ENCODE results near the gene CLCN5.

CLCN5 gene

DNA sequence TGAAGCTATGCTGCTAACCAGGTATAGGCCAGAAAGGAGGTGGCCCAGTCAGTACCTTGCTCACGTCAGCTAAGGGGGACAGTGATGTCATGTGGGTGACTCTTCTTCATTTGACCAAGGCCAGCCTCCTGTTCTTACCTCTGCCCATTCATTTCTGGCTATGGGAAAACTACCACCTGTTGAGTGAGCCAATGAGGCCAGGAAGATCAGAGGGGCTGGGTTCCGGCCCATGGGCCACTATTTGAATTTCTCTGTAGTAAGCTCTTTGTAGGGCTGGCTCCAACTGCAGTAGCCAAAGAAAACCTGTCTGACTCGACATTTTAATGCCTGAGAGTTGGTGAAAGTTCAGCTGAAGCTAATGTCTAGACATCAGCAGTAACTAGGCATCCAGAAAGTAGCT, 175.8 kb downstream of the CLCN5 start:
- DNase-seq, result no peak

DNA sequence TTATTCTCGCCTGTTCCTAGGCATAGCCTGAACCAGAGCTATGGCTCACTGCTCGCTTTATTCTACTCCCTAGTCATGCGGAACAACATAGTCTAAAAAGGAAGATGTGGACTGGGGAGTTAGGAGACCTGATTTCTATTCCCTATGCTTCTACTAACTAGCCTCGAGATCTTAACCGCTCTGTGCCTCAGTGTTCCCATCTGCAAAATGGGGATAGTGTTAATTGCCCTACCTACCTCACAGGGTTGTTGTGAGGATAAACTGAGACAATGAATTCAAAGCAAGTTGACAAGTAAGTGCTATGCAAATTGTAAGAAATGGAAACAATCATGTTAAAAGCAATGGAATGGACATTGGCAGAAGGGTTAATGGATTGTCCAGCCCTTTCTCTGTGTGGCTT, 176.4 kb downstream of the CLCN5 start:
- no peak for DNase-seq

DNA sequence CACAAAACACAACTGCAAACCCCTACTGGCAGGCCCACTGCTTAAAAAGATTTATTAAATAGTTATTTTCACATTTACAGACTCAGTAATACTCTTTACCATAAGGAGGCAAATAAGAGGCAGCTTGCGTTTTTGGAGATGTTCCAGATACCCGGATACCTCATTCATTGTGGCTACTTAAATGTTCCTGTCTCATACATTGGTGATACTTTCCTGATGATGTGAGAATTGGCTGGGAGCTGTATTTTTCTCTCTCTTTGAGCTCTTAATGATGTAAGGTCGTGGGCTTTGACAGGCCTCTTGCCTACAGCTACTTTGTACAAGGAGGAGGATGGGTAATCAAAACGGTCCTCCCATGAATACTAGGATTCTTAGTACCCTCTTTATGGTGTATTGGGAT, 176.9 kb downstream of the CLCN5 start:
- no peak for DNase-seq

DNA sequence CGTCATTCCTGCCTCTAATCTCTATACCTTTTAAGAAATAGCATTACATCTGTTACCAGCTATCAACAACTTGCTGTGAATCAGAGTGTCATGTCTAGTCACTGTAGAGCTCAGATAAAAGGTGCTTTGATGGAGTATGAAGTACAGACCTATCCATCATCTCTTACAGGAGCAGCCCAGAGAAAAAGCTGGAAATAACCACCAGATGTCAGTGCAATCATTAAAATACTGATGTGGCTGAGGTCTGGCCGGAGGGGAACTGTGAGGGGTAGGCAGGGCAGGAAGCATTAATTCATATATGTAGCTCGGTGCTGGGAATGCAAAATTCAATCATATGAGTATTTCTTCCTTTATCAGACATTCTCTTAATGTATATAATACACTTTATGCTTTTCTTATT, 177.8 kb downstream of the CLCN5 start:
- no peak for DNase-seq

DNA sequence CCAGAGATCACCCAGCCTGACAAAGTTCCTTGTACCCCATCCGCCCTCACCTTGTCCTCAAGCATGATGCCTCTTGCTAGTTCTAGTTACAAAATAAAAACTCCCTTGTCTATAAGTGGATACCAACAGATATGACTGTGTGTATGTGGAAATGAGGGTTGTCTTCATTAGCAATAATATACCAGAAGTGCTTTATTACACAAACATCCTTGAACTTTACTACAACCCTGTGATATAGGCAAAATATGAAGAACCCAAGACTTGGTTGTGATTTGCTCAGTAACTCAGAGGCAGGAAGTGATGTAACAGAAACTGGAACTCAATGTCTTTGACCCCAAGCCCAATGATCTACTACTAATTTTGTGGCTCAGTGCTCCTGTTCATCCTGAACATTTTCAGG, 180.8 kb downstream of the CLCN5 start:
- no peak for DNase-seq

DNA sequence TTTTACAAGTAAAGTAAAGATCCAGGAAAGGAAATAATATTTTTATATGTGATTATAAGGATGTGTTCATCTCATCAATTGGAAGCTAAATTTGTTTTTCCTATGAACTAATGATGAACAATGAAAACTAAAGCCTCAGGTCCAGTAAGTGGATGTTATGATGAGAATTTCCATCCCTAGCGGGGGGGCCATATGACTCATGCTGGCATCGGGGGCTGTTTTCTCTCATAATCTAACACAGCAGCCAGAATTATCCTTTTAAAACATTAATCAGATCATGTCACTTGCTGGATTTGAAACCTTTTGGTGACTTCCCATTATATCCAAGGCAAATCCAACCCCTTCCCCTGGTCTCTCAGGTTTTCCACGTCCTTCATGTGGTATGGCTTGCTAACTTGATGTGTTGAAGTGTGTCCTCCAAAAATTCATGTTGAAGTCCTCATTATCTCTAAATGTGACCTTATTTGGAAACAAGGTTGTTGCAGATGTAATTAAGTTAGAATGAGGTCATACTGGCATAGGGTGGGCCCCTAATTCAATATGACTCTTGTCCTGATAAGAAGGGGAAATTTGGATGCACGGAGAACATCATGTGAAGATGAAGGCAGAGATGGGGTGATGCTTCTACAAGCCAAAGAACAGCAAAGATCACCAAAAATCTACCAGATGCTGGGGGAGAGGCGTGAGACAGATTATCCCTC, 181.6 kb downstream of the CLCN5 start:
- DNase-seq, result no peak

DNA sequence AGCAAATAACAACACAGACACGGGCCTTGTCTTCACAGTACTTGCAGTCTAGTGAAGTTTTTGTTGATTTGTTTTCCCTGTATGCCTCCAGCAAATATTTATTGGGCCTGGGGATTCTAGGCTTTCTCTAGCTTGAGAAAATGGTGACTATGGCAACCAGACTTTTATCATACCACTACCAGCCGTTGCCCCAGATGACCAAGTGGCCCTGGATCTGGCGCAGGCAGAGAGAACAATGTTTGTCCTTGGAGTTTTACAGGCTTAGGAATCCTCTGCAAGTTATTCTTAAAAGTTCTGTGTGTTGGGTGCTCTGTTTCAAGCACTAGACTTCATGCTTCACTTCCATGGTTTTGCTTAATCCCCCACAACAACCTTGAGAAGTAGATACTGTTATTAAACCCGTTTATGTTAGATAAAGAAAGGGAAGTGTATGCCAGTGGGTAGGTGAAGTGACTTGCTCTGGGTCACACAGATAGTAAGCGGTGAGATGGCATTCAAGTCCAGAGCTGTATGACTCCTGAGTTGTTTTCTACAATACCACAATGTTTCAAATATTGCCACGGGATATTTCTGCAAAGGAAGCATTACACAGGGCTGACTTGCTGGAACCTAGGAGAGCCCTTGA, 183.8 kb downstream of the CLCN5 start:
- DNase-seq, result no peak

DNA sequence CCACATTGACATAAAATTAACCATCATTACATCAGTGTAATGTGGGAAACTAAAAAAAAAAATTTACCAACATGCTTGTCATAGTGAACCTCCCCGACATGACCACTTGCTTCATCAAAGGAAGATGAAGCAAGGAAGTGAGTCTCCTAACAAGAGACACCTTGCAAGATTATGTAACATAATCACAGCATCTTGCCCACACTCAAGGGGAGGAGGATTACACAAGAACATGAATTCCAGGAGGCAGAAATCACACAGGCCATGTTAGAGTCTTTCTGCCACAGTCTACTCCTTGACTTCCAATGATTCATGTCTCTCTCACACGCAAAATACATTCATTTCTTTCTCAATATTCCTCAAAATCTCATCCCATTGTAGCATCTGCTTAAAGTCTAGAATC, 185.1 kb downstream of the CLCN5 start:
- DNase-seq, result no peak

DNA sequence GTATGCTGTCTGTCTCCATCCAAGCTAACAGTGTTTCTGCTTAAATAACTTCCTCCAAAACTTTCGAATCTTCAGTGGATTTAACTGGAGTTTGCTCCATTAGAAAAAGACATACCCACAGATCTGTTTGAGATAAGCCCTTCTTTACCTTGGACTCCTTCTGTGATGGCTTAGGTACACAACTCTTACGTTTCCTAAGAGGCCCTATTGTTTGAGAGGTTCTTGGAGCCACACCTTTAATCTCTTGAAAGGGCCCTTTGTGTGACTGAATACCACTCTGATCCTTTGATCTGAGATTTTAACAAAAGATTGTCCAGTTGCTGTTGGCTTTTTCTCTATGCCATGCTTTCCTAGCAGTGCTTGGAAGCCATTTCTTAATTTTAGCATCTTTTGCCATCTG, 185.9 kb downstream of the CLCN5 start:
- DNase-seq, result no peak

DNA sequence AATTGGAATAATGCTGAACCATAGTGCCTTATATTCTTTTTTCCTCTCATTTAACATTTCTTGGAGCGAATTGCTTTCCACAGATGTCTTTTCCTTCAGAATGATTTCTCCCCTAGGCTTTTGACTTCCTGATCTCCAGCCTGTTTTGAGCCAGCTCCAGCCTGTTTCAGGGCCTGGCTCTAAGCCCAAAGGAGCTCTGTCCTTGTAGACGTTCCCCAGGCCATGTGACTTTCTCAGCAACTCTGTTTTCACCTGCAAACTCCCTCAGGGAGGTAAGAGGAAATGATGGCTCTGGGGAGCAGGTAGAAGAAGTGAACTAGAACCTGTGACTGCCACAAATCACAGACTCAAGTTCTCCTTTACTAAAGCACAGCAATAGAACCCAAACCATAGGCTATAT, 189.3 kb downstream of the CLCN5 start:
- no peak for DNase-seq

DNA sequence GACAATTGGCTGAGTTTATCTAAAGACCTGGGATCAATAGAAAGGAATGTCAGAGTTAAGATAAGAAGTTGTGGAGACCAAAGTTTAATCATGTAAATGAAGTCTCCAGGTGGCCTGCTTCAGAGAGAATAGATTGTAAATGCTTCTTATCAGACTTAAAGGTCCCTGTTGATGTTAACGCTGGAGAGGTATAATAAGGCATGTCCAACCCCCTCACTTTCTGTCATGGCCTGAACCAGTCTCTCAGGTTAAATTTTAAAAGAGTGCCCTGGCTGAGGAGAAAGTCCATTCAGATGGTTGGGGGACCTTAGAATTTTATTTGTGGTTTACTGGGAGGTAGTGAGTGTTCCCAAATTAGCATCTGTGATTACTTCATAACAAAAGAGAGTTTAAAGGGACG, 191.7 kb downstream of the CLCN5 start:
- no peak for DNase-seq

DNA sequence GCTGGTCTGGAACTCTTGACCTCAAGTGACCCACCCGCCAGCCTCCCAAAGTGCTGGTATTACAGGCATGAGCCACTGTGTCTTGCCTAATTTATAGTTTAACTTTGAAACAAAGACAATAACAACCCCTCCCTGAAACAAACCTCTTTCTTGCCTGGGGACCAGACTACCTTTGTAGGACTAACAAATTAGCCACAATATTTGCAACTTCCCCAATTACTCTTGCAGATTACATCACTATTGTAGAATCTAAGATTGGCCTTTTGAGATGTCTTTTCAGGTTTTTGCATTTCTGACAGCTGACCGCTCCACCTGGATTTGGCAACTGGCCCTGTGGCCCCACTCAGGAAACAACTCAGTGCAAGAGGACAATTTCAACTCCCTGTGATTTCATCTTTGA, 193.6 kb downstream of the CLCN5 start:
- no peak for DNase-seq

DNA sequence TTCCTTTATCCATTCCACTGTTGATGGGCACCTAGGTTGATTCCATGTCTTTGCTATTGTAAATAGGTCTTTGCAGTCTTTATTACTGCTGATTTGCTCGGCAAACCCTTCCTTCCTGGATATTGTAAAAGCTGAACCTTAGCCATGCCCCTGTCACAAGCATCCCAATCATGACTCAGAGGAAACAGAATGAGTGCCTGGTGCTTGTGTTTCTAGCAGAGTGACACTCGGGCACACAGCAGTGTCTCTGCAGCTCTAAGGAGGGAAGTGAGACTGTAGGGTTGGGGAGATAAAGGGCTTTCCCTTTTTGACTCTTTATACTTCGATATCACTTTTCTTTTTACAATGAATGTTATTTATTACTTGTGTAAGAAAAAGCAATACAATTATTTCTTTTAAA, 195.1 kb downstream of the CLCN5 start:
- DNase-seq, result no peak

DNA sequence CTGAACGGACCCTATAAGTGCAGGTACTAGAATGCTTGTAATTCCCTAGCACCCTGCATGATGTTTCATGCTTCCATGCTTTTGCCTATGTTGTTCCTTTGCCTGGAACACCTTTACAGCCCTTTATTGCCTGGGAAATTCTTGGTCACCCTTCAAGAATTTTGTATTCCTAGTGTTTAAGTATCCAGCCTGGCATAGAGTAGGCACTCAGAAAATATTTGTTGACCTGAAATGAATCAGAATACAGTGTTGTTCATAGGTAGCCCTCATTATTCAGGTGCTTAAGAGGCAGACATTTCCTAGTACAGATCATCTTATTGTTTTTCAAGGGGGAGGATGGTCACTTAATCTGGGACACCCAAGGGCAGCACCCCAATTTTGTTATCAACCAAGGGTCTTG, 203.1 kb downstream of the CLCN5 start:
- DNase-seq, result no peak

DNA sequence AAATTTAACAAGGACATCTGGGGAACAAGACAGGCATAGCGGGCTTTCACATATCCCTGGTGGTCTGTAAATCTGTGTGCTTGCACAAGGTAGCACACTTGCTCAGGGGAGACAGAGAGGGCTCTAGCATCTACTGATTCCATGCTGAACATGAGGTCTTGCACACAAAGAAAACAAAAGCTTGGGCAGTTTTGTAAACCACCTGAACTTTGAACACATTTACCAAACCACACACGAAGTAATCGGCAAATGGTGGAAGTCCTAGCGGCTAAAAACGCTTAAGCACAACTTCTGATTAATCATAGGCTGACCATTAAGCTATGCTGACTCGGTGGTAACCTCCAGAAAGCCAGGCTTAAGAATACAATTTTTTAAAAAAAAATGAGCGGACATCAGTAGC, 225.6 kb downstream of the CLCN5 start:
- DNase-seq, result no peak

Measured in activated naive CD4-positive, alpha-beta T cell treated with anti-CD3 and anti-CD28 coated beads, Interleukin-2, amount 50 U/mL, for 16 hours (primary cell).